Thyroid gland (tissue), 4 donors: ENCODE data around the gene EIF4A3.

Experiments used
- POLR2A ChIP-seq, 2 donors: fragments of 450-650 bp; IDR thresholded peaks; one replicate each; pipeline ENCODE4 v1.6.1; 2017; ENCODE audit warnings: antibody characterized with exemption in 2 of 2, mild to moderate bottlenecking in 2 of 2, moderate library complexity in 1 of 2
- TF ChIP-seq, protein P1 (sequence below), 6 experiments: fragments of 200-600 bp in 3 of 6; fragments of 450-650 bp in 3 of 6; sonication (generic) in 3 of 6; IDR thresholded peaks; one replicate each; pipeline ENCODE4 v1.5.1; 2016 to 2019; ENCODE audit warnings: antibody characterized with exemption in 6 of 6, mild to moderate bottlenecking in 2 of 6, inconsistent platforms in 1 of 6, moderate library complexity in 1 of 6

DNA sequence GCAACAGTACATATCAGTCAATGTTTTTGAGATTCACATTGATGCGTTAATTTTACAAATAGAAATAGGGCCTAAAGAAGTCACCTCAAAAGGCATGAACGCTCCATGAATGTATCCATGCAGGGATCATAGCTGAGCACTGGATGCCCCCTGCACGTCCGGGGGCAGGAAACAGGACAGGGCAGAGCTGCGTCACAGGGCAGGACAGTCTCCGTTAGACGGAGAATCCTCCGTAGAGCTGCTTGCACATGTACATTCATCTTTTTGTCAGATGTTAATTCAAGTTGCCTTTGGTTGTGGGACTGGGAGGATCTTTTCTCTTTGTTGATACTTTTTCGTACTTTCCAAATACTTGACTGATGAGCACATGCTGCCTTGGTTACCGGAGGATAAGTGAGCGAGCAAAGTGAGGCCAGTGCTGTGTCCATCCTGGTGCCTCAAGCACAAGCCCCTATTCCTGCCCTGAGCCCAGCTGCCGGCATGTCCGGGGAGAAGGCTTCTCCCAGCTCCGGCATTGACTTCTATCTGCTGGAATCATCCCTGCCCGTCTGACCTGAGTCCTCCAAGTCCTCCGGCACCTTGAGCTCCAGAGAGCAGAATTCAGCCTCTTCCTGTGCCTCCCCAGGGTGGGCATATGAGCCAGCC lies 30.5 kb downstream of the EIF4A3 start:
- TF ChIP-seq, protein P1, sequence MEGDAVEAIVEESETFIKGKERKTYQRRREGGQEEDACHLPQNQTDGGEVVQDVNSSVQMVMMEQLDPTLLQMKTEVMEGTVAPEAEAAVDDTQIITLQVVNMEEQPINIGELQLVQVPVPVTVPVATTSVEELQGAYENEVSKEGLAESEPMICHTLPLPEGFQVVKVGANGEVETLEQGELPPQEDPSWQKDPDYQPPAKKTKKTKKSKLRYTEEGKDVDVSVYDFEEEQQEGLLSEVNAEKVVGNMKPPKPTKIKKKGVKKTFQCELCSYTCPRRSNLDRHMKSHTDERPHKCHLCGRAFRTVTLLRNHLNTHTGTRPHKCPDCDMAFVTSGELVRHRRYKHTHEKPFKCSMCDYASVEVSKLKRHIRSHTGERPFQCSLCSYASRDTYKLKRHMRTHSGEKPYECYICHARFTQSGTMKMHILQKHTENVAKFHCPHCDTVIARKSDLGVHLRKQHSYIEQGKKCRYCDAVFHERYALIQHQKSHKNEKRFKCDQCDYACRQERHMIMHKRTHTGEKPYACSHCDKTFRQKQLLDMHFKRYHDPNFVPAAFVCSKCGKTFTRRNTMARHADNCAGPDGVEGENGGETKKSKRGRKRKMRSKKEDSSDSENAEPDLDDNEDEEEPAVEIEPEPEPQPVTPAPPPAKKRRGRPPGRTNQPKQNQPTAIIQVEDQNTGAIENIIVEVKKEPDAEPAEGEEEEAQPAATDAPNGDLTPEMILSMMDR (IDR thresholded peaks at IDR 0.05): no peak
- no peak for TF ChIP-seq POLR2A (IDR thresholded peaks at IDR 0.05)
